IPS-NIHi11 (cell line): ENCODE results near the gene ODF2.
"Not testable (repeated sequence)": the region's sequence is repeated elsewhere in the genome, so short reads cannot be mapped to it uniquely, and the experiment has no call there.

ENCODE experiments used
- DNase-seq: peaks from one replicate; pipeline ENCODE4 v3.0.0; 2012; ENCODE audit warnings: mixed read lengths, low spot score

Gene ODF2

GRCh38 chr9:128423356-128423755 lies 32.5 kb upstream of the ODF2 start:
- not testable (repeated sequence) for DNase-seq

- DNase-seq = no peak
These were observed 31.5 kb upstream of the ODF2 start for GRCh38 chr9:128424268-128424780.

- DNase-seq = peak; percentile 31
These were observed 26.9 kb upstream of the ODF2 start for GRCh38 chr9:128428644-128429512.

- peak; percentile 31 for DNase-seq
These were observed 26.2 kb upstream of the ODF2 start for GRCh38 chr9:128429513-128430086.

DNA sequence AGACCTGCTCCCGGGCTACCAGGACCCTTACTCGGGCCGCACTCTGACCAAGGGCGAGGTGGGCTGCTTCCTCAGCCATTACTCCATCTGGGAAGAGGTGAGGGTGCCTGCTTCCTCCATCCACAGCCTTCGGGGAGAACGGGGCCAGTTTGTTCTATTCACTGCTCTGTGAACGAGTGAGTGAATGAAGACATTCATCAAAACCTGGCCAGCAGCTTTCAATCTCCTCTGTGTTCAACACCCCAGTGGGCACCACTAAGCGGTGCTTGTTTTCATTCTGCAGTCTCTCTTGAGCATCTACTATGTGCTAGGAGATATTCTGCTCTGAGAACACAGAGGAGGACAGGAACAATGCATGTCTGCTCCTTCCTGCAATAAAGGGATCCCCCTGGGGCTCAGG lies 24.6 kb upstream of the ODF2 start:
- no peak for DNase-seq

DNA sequence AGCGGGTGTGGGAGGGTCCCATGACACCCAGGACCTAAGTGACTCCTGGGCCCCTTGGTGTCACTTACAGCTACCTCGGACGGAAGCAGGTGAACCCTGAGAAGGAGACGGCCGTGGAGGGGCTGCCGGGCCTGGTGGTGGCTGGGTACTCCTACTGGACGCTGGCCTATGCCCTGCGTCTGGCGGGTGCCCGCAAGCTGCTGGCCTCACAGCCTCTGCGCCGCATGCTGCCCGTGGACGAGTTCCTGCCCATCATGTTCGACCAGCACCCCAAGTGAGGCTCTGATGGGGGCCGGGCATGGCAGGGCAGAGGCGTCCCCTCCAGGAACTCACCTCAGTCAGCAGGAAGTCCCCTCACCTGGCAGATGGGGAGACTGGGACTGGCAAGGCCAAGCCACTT lies 21.5 kb upstream of the ODF2 start:
- no peak for DNase-seq

DNA sequence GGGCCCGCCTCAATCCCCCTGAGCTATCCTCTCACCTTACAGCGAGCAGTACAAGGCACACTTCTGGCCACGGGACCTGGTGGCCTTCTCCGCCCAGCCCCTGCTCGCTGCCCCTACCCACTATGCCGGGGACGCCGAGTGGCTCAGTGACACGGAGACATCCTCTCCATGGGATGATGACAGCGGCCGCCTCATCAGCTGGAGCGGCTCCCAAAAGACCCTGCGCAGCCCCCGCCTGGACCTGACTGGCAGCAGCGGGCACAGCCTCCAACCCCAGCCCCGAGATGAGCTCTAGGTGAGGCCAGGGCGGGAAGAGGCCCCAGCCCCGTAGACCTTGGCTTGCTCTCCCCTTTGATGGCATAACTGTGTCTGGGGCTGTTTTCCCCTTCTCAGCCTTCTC lies 20.2 kb upstream of the ODF2 start:
- DNase-seq = no peak

- peak; percentile 93 for DNase-seq
These were observed 17.3 kb upstream of the ODF2 start for GRCh38 chr9:128438343-128439109.

DNA sequence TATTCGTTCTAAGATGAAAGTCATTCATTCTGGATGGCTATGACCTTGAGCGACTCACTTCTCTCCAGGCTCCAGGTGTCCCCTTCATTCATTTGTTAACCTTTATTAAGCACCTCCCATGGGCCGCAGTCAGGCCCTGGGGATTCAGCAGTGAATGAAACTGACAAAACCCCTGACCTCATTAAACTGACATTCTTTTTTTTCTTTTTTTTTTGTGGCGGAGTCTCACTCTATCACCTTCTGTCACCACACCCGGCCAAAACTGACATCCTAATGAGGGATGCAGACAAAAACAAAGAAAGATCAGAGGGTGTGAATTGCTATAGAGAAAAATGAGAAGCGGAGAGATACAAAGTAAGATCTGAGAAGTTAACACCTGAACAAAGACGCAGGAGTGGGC lies 16.5 kb upstream of the ODF2 start:
- DNase-seq = no peak

DNA sequence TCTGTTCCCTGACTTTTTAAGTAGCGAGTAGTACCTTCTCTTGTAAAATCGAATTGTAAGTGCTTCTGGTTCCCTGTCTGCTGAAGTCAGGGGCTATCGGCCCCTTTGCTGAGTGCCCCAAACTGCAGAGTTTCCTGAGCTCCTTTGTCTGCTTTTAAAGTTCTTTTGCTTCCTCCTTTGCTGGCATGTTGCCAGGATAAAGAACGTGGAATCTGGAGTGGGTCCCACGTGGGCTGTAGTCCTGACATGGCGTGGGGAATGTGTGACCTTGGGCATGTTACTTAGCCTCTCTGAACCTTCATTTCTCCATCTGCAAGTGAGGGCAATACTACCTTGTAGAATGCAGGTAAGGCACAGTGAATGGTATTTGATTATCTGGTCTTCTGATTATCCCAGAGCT lies 13.7 kb upstream of the ODF2 start:
- DNase-seq = no peak

DNA sequence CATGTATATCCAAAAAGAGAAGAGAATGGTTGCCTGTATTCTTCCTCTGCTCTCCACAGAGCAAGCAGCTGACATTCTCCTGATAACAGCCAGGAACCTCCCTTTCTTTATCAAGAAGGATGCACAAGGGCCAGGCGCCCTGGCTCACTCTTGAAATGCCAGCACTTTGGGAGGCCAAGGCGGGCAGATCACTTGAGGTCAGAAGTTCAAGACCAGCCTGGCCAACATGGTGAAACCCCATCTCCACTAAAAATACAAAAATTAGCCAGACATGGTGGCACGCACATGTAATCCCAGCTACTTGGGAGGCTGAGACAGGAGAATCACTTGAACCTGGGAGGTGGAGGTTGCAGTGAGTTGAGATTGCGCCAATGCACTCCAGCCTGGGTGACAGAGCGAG lies 9.3 kb upstream of the ODF2 start:
- not testable (repeated sequence) for DNase-seq

- DNase-seq = no peak
These were observed 7.1 kb upstream of the ODF2 start for GRCh38 chr9:128448746-128449145.

DNA sequence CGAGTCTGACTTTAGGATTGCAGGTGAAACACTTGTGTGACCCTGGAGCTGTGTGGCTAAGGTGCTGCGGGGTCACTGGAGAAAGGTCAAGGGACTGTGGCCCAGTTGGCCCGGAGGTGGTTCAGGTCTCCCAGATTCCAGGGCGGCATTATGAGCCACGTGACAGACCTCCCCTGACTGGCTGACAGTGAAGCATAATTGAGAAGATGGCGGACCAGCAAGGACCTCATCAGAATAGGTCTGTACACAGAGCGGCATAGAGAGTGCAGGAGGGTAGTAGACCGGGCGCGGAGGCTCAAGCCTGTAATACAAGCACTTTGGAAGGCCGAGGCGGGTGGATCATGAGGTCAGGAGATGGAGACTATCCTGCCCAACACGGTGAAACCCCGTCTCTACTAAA lies 815 bp upstream of the ODF2 start:
- no peak for DNase-seq

DNA sequence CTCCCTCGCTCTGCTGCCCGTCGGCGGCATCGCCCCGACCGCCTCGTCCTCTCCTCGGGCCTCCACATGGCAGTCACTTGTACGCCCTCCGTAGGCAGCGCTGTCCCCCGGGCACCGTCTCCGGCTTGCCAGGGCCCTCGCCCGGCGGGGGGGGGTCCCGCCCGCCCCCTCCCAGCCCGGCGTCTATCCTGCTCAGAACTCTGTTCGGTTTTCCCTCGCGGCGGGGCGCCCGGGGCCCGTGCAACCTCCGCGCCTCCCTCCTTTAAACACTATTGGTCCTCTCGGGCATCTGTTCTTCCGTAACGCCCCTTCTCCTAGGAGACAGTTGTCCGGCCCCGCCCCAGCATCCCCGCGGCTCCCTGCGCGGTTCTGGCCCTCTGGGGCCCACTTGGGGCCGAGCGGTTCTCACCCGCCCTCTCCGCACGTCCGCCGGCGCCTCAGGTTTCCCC lies 831 bp downstream of the ODF2 start:
- DNase-seq = peak; percentile 93

DNA sequence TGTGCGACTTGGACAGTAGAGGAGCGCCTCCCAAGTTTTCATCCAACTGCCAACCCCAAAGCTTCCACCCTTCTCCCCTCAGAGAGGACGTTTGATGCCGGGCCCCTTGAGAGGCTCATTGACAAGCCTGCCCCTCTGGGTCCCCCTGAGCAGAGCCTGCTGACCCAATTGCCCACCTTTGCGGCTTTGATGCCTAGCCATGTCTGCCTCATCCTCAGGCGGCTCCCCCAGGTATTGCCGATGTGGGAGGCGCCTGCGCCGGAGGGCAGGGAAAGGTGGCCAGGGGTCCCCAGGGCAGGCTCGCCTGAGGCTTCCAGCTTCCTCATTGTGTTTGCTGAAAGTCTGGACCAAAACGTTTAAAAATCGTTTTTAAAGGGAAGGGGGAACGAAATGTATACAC lies 1.4 kb downstream of the ODF2 start:
- peak; percentile 37 for DNase-seq

DNA sequence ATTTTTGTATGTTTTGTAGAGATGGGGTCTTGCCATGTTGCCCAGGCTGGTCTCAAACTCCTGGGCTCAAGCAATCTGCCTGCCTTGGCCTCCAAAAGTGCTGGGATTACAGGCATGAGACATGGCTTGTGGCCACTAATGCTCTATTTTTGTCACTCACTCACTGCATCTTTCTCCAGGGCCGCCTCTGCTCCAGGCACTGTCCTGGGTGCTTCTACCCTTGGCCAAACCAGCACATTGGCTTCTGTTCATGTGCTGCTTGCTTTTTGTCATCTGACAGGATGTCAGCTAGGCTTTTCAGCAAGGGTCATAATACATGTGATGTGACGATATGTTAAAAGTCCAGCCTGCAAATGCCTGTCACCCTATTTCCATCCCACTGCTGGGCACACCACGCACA lies 3.2 kb downstream of the ODF2 start:
- DNase-seq = no peak

GRCh38 chr9:128469070-128469469 lies 13.3 kb downstream of the ODF2 start:
- no peak for DNase-seq

DNA sequence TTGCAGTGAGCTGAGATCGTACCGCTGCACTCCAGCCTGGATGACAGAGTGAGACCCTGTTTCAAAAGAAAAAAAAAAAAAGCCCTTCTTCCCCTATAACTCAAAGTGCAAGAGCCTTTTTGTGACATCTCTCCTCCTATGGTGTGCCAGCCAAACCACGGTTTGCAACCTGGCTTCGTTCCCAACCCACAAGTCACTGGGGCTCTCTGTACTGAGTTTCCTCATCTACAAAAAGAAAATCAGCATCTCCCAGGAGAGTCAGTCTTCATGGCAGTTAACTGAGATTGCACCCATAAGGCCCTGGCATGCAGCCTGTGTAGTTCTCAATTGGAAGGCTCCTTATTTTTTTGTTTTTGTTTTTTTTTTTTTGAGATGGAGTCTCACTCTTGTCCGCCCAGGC lies 14.8 kb downstream of the ODF2 start:
- DNase-seq = no peak

DNA sequence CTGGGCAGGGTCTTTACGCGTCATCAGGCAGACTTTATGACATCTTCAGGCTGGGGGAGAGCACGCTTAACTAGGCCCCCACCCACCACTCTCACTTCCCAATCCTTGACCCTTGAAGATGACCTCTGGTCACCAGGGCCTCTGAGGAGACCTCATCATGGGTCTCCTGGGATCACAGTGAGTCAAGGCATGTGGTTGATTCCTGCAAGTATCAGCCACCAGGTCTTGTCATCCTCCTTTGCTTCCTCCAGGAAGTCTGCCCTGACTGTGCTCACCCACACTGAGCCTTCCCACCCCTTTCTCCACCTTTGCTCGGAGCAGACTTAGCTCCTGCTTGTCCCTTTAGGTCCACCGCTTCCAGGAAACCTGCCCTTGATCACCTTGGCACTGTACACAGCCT lies 17.3 kb downstream of the ODF2 start:
- DNase-seq = no peak

DNA sequence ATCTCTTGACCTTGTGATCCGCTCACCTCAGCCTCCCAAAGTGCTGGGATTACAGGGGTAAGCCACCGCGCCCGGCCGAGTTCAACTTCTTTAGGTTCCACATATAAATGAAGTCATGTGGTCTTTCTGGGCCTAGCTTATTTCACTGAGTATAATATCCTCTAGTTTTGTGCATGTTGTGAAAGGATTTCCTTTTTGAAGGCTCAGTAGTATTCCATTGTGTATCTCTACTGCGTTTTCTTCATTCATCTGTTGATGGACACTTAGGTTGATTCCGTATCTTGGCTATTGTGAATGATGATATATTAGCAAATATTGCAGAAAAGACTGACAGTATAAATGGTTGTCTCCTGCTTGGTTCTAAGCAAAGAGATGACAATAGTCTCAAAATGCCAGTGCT lies 20.1 kb downstream of the ODF2 start:
- no peak for DNase-seq

GRCh38 chr9:128479262-128479661 lies 23.5 kb downstream of the ODF2 start:
- no peak for DNase-seq

GRCh38 chr9:128481561-128481960 lies 25.8 kb downstream of the ODF2 start:
- DNase-seq = no peak

DNA sequence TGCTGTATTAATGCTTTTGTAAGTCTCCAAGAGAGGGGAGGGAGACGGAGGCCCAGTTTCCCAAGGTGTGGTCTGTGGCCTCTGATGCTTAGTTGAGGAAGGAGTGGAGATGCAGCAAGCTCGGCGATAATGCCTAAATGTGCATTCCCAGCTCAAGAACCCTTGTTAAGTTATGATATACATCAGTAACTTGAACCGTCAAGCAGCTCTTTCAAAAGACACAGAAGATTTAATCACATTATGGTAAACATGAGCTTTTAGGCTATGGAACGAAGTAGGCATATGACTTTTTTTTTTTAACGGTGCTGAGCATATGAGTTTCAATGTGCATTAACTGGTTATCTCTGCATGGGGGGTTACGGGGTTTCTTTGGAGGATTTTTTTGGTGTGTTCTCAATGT lies 26.4 kb downstream of the ODF2 start:
- DNase-seq = no peak
